Measurements from ENCODE around the gene SNX30.

DNA sequence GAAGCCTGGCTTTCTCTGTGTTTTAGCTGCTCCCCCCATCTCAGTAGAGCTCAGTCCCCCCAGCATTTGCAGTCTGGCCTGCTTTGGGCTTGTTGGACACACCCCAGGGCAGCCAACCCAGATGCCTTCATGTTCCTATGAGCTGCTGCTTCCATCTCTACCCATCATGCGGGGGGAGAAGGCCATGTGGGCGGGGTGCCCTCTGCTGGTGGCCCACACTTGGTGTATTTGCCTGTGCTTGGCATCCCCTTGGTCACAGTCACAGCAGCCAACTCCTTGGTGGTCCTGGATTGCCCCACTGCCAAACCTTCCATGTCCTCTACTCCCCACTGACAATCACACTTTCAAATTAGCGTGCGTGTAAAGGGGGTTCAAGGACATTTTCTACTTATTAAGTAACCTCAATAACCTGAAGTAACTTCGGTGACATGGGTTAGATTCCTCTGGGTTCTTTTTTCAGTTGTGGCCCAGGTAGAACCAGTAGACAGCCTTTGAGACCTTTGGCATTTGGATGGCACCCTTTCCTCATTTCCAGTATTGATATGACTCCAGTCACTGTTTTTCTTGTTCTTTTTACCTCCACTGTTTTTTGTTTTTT lies 42.8 kb downstream of the SNX30 start:
- TF ChIP-seq, protein P1, sequence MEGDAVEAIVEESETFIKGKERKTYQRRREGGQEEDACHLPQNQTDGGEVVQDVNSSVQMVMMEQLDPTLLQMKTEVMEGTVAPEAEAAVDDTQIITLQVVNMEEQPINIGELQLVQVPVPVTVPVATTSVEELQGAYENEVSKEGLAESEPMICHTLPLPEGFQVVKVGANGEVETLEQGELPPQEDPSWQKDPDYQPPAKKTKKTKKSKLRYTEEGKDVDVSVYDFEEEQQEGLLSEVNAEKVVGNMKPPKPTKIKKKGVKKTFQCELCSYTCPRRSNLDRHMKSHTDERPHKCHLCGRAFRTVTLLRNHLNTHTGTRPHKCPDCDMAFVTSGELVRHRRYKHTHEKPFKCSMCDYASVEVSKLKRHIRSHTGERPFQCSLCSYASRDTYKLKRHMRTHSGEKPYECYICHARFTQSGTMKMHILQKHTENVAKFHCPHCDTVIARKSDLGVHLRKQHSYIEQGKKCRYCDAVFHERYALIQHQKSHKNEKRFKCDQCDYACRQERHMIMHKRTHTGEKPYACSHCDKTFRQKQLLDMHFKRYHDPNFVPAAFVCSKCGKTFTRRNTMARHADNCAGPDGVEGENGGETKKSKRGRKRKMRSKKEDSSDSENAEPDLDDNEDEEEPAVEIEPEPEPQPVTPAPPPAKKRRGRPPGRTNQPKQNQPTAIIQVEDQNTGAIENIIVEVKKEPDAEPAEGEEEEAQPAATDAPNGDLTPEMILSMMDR (conservative IDR thresholded peaks at IDR 0.05) = peak; percentile 78
- TF ChIP-seq EZH2 (IDR thresholded peaks at IDR 0.05; ENCODE audit: low read depth) = no peak
